AML-193 (cell line): ENCODE results near the gene DPP4.
A peak's percentile ranks its signal among the peaks of the same experiment; 100 is the strongest.
"Not testable (repeated sequence)": the region's sequence is repeated elsewhere in the genome, so short reads cannot be mapped to it uniquely, and the experiment has no call there.

ENCODE experiments used
- DNase-seq, 2 experiments: peaks; one replicate each; lab custom pipeline; 2025; lab: John Stamatoyannopoulos, UW

The DPP4 gene

DNA sequence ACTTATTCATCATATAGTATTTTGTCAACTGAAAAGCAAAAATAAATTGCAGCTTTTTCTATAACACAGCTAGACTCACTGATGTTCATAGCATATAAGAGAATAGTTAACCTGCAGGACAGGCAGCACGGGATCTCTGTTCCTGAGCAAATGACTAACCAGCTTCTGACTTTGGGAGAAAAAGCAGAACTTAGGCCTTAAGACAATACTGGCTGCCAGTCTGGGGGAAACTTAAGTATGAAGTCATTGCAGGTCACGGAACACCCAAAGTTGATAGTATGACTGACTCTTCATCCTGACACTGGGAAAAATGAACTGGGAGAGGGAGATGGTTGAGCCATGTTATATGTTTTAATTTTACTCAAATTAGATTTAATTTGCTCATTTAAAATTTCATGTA is 113.0 kb downstream of the DPP4 start:
- peak; percentile 25 to 41 for DNase-seq

GRCh38 chr2:161956738-161957137 is 117.3 kb downstream of the DPP4 start:
- DNase-seq: no peak

DNA sequence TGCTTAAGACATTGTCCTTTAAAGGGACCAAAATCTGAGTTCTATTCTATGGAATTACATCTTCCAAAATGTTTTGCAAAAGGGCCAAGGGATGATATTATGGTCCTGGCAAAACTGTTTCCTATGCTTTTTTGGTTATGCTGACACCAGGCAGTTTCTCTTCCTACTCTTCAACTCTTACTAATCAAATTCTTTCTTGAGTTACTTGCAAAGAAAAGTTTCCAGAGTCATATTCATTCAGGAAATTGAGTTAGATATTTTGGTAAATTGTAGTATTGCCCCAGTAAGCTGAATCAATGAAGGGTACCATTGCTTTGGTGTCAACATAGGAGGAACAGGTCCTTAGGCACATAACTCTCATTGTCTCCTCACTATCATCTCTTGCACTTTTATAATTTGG is 118.8 kb downstream of the DPP4 start:
- DNase-seq: no peak

- DNase-seq: no peak
These were observed 119.9 kb downstream of the DPP4 start for GRCh38 chr2:161954103-161954502.

DNA sequence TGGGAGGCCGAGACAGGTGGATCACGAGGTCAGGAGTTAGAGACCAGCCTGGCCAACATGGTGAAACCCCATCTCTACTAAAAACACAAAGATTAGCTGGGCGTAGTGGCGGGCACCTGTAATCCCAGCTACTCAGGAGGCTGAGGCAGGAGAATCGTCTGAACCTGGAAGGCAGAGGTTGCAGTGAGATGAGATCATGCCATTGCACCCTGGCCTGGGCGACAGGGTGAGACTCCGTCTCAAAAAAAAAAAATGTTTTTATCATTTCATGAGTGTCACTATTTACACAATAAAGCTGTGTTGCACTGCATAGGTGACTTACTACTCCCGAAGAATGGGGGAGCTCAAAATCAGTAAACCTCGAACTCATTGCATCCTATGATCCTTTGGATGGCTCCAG is 120.6 kb downstream of the DPP4 start:
- not testable (repeated sequence) for DNase-seq

- DNase-seq: no peak
These were observed 121.2 kb downstream of the DPP4 start for GRCh38 chr2:161952783-161953191.

GRCh38 chr2:161947836-161948235 is 126.2 kb downstream of the DPP4 start:
- no peak for DNase-seq

DNA sequence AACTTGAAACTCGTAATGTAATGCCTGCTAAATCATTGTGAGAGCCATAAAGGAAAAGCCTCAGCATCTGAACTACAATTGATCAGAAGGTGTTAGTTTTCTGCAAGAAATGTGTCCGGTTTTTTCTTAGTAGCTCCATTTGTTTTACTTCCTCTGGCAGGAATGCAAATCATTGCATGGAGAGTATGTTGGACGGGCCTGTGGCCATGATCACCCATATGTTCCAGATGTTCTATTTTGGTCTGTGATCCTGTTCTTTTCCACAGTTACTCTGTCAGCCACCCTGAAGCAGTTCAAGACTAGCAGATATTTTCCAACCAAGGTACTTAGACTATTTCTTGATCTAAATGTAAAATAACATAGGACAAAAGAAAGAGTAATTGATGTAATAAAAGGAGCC is 126.6 kb downstream of the DPP4 start:
- no peak for DNase-seq

DNA sequence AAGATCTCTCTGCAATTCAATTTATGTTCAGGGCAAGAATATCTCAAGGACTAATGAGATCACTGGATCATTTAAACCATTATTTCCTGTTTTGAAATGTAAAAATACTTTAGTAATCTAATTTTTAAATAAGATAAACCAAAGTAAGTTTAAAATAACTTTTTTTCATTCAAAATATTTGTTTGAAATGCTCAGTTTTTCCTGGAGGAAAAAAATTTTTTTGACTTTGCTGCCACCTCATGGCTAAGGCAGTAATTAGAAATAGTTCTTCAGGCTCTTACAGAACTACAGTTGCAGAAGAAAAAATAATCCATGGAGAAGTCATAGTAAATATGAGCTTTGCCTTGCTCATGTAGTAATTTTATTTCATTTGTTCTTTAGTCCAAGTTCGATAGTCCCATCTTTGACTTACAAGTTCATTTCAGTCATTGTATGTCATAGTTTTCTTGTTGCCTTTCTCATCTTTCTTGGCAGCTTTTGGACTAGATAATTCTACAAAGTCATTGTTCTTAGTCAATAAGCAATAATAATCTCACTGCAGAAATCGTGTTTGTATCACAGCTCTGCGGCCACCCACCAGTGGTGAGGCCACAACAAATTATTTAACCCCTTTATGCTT is 127.4 kb downstream of the DPP4 start:
- DNase-seq: peak; percentile 27 to 43

GRCh38 chr2:161943011-161943410 is 131.0 kb downstream of the DPP4 start:
- no peak for DNase-seq
